Right lobe of liver (tissue), 4 donors: ENCODE results near the gene FIZ1.

Experiments used
- CTCF ChIP-seq, 4 donors: fragments of 200-600 bp in 3 of 4; fragments of 450-650 bp in 1 of 4; IDR thresholded peaks; one replicate each; pipeline versions ENCODE4 v1.5.1 to v1.8.0; 2016 to 2022; ENCODE audit warnings: antibody characterized with exemption in 4 of 4, mild to moderate bottlenecking in 2 of 4
- POLR2A ChIP-seq: fragments of 450-650 bp; IDR thresholded peaks from one replicate; pipeline ENCODE4 v1.6.1; 2017; ENCODE audit warnings: antibody characterized with exemption, mild to moderate bottlenecking
- donor health status: DM: no; HTN: no; CAD: no.
- donor health status: DM: no; HTN: no; CAD: no.
- donor health status: DM: no; HTN: yes; CAD: no.

DNA sequence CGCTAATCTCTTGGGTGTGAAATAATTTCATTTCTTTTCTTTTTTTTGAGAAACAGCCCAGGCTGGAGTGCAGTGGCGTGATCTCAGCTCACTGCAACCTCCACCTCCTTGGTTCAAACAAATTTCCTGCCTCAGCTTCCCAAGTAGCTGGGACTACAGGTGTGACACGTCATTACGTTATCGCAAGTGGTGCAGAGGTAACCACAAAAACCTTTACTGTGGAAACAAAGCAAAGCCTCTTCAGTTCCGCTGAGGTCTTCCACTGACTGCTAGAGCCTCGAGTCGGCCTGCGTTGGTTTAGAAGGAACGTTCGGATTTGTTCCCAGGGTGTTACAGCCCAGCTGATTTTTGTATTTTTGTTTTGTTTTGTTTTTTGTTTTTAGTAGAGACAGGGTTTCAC, 27.0 kb upstream of the FIZ1 start:
- no peak for TF ChIP-seq CTCF (IDR thresholded peaks at IDR 0.05)
- TF ChIP-seq POLR2A: no peak
